ENCODE results near the gene ERI3.

DNA sequence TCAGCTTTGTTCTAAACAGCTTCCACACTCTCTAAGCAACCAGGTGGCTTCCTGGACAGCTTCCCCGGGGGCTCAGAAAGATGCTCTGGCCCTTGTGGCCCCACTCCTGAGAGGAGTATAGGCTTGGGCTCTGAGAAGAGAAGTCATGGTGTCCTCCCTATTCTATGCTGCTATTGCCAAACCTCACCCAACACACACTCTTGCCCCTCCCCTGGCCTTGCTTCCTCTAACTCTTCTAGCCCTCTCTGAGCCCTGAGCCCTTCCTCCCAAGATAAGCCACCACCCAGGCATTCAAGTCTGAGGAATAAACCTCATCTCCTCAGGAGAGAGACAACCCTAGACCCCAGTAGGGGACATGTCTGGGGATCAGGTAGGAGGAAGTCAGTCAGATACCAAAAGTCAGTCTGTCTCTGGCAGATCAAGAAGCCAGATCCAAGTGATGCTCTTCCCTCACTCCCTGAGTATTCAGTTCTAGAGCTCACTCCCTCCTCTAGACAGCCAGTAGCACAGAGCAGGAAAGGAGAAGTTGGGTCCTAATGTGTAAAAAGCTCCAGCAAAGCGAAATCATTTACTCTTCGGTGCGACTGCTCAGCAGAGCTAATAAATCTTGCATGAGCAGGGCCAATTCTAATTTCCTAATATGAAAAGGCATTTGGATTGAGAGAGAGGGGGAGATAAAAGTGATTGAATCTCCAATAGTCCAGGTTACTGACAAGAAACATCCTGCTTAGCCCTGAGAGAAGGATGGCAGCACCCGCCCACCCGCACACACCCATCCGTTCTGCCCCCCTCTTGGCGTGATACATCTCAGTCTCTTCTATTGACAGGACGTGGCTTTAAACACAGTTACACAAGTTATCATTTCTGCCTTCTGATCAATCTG, 91.2 kb downstream of the ERI3 start:
- no peak for TF ChIP-seq POLR2A (IDR thresholded peaks at IDR 0.05)
- TF ChIP-seq, protein P1, sequence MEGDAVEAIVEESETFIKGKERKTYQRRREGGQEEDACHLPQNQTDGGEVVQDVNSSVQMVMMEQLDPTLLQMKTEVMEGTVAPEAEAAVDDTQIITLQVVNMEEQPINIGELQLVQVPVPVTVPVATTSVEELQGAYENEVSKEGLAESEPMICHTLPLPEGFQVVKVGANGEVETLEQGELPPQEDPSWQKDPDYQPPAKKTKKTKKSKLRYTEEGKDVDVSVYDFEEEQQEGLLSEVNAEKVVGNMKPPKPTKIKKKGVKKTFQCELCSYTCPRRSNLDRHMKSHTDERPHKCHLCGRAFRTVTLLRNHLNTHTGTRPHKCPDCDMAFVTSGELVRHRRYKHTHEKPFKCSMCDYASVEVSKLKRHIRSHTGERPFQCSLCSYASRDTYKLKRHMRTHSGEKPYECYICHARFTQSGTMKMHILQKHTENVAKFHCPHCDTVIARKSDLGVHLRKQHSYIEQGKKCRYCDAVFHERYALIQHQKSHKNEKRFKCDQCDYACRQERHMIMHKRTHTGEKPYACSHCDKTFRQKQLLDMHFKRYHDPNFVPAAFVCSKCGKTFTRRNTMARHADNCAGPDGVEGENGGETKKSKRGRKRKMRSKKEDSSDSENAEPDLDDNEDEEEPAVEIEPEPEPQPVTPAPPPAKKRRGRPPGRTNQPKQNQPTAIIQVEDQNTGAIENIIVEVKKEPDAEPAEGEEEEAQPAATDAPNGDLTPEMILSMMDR (IDR thresholded peaks at IDR 0.05): no peak

Data from thyroid gland (tissue), 4 donors.